ENCODE measurements around the gene PBX2.
"Not testable (repeated sequence)": the region's sequence is repeated elsewhere in the genome, so short reads cannot be mapped to it uniquely, and the experiment has no call there.

PBX2 gene

GRCh38 chr6:32195652-32195901 is 5.6 kb upstream of the PBX2 start:
- H3K4me3 ChIP-seq (ENCODE audit: low read length): peak overlapping the region; percentile 96
- DNase-seq (ENCODE audit: low read depth): peak; percentile 100
- peak; percentile 60 for TF ChIP-seq CTCF (IDR thresholded peaks at IDR 0.05; ENCODE audit: insufficient read depth, low read depth, low read length, missing control alignments)

GRCh38 chr6:32194825-32195651 is 5.0 kb upstream of the PBX2 start:
- TF ChIP-seq CTCF (IDR thresholded peaks at IDR 0.05; ENCODE audit: insufficient read depth, low read depth, low read length, missing control alignments): peak; percentile 60
- peak; percentile 63 for DNase-seq (ENCODE audit: low read depth)
- H3K4me3 ChIP-seq (ENCODE audit: low read length): peak overlapping the region; percentile 62

GRCh38 chr6:32194388-32194787 is 4.4 kb upstream of the PBX2 start:
- H3K4me3 ChIP-seq (ENCODE audit: low read length): no peak overlapping the region
- no peak for DNase-seq (ENCODE audit: low read depth)
- no peak for TF ChIP-seq CTCF (IDR thresholded peaks at IDR 0.05; ENCODE audit: insufficient read depth, low read depth, low read length, missing control alignments)

- H3K4me3 ChIP-seq (ENCODE audit: low read length); DNase-seq (ENCODE audit: low read depth): not testable (repeated sequence)
Measured at GRCh38 chr6:32193096-32193495, 3.1 kb upstream of the PBX2 start.

GRCh38 chr6:32192608-32193039 is 2.6 kb upstream of the PBX2 start, which contains the start of gene GPSM3:
Gene GPSM3, minus strand, starts transcription at chr6:32192643. Its CDS starts 130 bp downstream, at chr6:32192513.
- no peak for TF ChIP-seq CTCF (IDR thresholded peaks at IDR 0.05; ENCODE audit: insufficient read depth, low read depth, low read length, missing control alignments)
- peak; percentile 19 for DNase-seq (ENCODE audit: low read depth)
- H3K4me3 ChIP-seq (ENCODE audit: low read length): no peak within 1 kb of the TSS

- no peak for DNase-seq (ENCODE audit: low read depth)
- H3K4me3 ChIP-seq (ENCODE audit: low read length): no peak overlapping the region
- no peak for TF ChIP-seq CTCF (IDR thresholded peaks at IDR 0.05; ENCODE audit: insufficient read depth, low read depth, low read length, missing control alignments)
Measured at GRCh38 chr6:32191696-32192607, 1.9 kb upstream of the PBX2 start.

GRCh38 chr6:32190911-32191677 is 1.1 kb upstream of the PBX2 start:
- DNase-seq (ENCODE audit: low read depth): no peak
- H3K4me3 ChIP-seq (ENCODE audit: low read length): no peak overlapping the region
- no peak for TF ChIP-seq CTCF (IDR thresholded peaks at IDR 0.05; ENCODE audit: insufficient read depth, low read depth, low read length, missing control alignments)
